ENCODE results near the gene RND1. TPM values are rescaled to one million over a fixed set of nuclear protein-coding genes. Genes with fewer than 3 reads are reported as not detected.

The RND1 gene
- total and polyA plus RNA-seq, 2 of the 8 experiments (the other 6 are each of a cell fraction or from before 2014, with no cell fraction given), result 15.8 to 17.1 TPM

GRCh38 chr12:48816143-48816854 lies 49.4 kb downstream of the RND1 start:
- Histone ChIP-seq H3K4me3 (ENCODE audit: extremely low read depth in 1 of 4, insufficient read depth in 2 of 4, low read depth in 3 of 4, low read length in 4 of 4) (peak overlapping the region; percentile 59 to 94 (median 88); a peak in 4 of 8 replicates), H3K23me2 (ENCODE audit: low read depth, low read length) (peaks cover 34% of the 10 kb centered on the region; the same call in 1 of the 2 replicates), H2BK120ac (replicated peaks; ENCODE audit: low read depth, low read length) (no peak overlapping the region), H3K27ac (ENCODE audit: low read depth, low read length) (no peak overlapping the region), H3K9me3 (ENCODE audit: insufficient read depth in 2 of 2, low read depth in 1 of 2, low read length in 1 of 2) (no peaks in the 10 kb centered on the region), H2BK5ac (ENCODE audit: low read depth, low read length) (no peak overlapping the region), H3K79me2 (ENCODE audit: control insufficient read depth in 1 of 2, insufficient read depth in 2 of 2, low read length in 2 of 2) (no peaks in the 10 kb centered on the region), H4K5ac (ENCODE audit: insufficient read length, low read depth, low read length) (no peak overlapping the region), H3K14ac (ENCODE audit: insufficient read length) (no peak overlapping the region), H2AK5ac (ENCODE audit: low read depth, low read length) (no peak overlapping the region), H3K4me2 (ENCODE audit: insufficient read depth in 1 of 2, low read depth in 2 of 2, low read length in 2 of 2) (peak overlapping the region; percentile 86 to 96), H2BK20ac (ENCODE audit: low read length) (no peak overlapping the region), H2BK12ac (ENCODE audit: low read depth, low read length) (no peak overlapping the region), H3K79me1 (ENCODE audit: low read depth, low read length) (no peaks in the 10 kb centered on the region), H3K36me3 (ENCODE audit: control insufficient read depth in 2 of 4, insufficient read depth in 4 of 4, low read length in 3 of 4) (no peaks in the 10 kb centered on the region), H3K18ac (ENCODE audit: extremely low read depth, low read length) (no peak overlapping the region), H4K91ac (replicated peaks; ENCODE audit: insufficient read length, low read length) (no peak overlapping the region), H4K20me1 (replicated peaks in 1 of 2; ENCODE audit: control insufficient read depth in 1 of 2, insufficient read depth in 2 of 2, low read length in 2 of 2) (peaks cover 0 to 3% of the 10 kb centered on the region in 2 experiments), H3K4me1 (replicated peaks in 1 of 4; ENCODE audit: control insufficient read depth in 3 of 4, insufficient read depth in 4 of 4, low read length in 3 of 4) (peaks cover 0 to 27% (median 21%) of the 10 kb centered on the region in 4 experiments; a peak in 6 of 7 replicates), H3K4ac (replicated peaks; ENCODE audit: insufficient read length, low read depth, low read length) (no peak overlapping the region), H3K56ac (replicated peaks; ENCODE audit: insufficient read length, low read depth, low read length) (no peak overlapping the region), H3K9ac (replicated peaks in 1 of 4; ENCODE audit: extremely low read depth in 1 of 4, low read depth in 3 of 4, low read length in 3 of 4) (no peak overlapping the region), H3K23ac (ENCODE audit: insufficient read length) (no peak overlapping the region), H2BK15ac (ENCODE audit: low read length) (0 out of 2 replicates have a peak overlapping the region, but pooled peaks have one; percentile 61), H2AFZ (ENCODE audit: low read length) (no peak overlapping the region), H3K27me3 (replicated peaks in 1 of 4; ENCODE audit: control insufficient read depth in 3 of 4, extremely low read depth in 1 of 4, insufficient read depth in 3 of 4, low read length in 3 of 4) (peaks cover 17 to 47% (median 42%) of the 10 kb centered on the region in 4 experiments), H4K8ac (ENCODE audit: extremely low read depth, insufficient read depth, low read length) (no peak overlapping the region)
- no peak for DNase-seq (ENCODE audit: low read depth in 1 of 2, low spot score in 2 of 2)
- ChIA-PET CTCF (ENCODE audit: partially characterized antibody) (interaction anchor here (0.5 to 12.1 kb wide), 21 partner anchors 11 to 278 kb away, joined by 3 to 121 read pairs (median 5); partner anchors contain the start of genes ADCY6, ARF3, DDX23 and WNT1), POLR2A (ENCODE audit: partially characterized antibody) (interaction anchor here (1.0 to 5.5 kb wide), 10 partner anchors 11 to 153 kb away, joined by 3 to 23 read pairs (median 4); partner anchors contain the start of genes ADCY6, DDX23, KANSL2 and RND1)
- FAIRE-seq, result no peak
- WGBS, 2 experiments (ENCODE audit: extremely low coverage in 1 of 2, insufficient coverage in 1 of 2, insufficient read length in 1 of 2, insufficient replicate concordance in 2 of 2, low coverage in 1 of 2, low lambda C conversion rate in 2 of 2, missing lambda C conversion rate in 1 of 2), result 59% methylated on average over 3 of the region's 3 CpGs; no CpG with 5 or more reads in 1 of the 2 experiments
